Natural killer cell (primary cell): ENCODE data around the gene CHAF1B. TPM values are rescaled to one million over a fixed set of nuclear protein-coding genes. Genes with fewer than 3 reads are reported as not detected.

ENCODE experiments used
- ATAC-seq, 3 donors: fragments of 150-1000 bp in 2 of 3; fragments of 200-7000 bp in 1 of 3; cut with Tn5 transposase; 1 replicate in 1 of 3; 2 replicates in 2 of 3; pipeline ENCODE4 v1.10.0; 2021; ENCODE audit warnings: mild to moderate bottlenecking in 2 of 3, moderate library complexity in 2 of 3
- DNase-seq, 2 donors: peaks; one replicate each; pipeline versions ENCODE4 v3.0.0 to v3.0.0-alpha.2; 2013 to 2021; ENCODE audit warnings: mixed read lengths in 1 of 2
- H3K27ac ChIP-seq: one replicate; pipeline ENCODE4 v1.5.1; 2013; ENCODE audit warnings: mild to moderate bottlenecking, low read length
- H3K27me3 ChIP-seq: one replicate; pipeline ENCODE4 v1.6.1; 2013; ENCODE audit warnings: low read length; ENCODE audit not compliant: control insufficient read depth, insufficient read depth
- H3K36me3 ChIP-seq: one replicate; pipeline ENCODE4 v1.6.1; 2013; ENCODE audit warnings: low read length; ENCODE audit not compliant: control insufficient read depth, insufficient read depth
- H3K4me1 ChIP-seq: one replicate; pipeline ENCODE4 v1.6.1; 2013; ENCODE audit warnings: low read length; ENCODE audit not compliant: control insufficient read depth, insufficient read depth
- H3K4me3 ChIP-seq: one replicate; pipeline ENCODE4 v1.5.1; 2013; ENCODE audit warnings: low read length
- H3K9me3 ChIP-seq: one replicate; pipeline ENCODE4 v1.6.1; 2013; ENCODE audit warnings: low read length; ENCODE audit not compliant: control insufficient read depth, insufficient read depth
- H3K27ac Mint-ChIP-seq, 2 donors: one replicate each; pipeline ENCODE4 v1.8.0; 2022; ENCODE audit warnings: mild to moderate bottlenecking in 2 of 2, mixed read lengths in 2 of 2, moderate library complexity in 1 of 2
- H3K27me3 Mint-ChIP-seq, 2 donors: one replicate each; pipeline ENCODE4 v1.8.0; 2022; ENCODE audit warnings: low read depth in 2 of 2, mixed read lengths in 2 of 2
- H3K36me3 Mint-ChIP-seq: one replicate; pipeline ENCODE4 v1.8.0; 2022; ENCODE audit warnings: mixed read lengths
- H3K4me1 Mint-ChIP-seq, 2 donors: one replicate each; pipeline ENCODE4 v1.8.0; 2022; ENCODE audit warnings: mixed read lengths in 2 of 2
- H3K4me3 Mint-ChIP-seq: one replicate; pipeline ENCODE4 v1.8.0; 2022; ENCODE audit warnings: mild to moderate bottlenecking, moderate library complexity, mixed read lengths
- H3K9me3 Mint-ChIP-seq, 2 donors: one replicate each; pipeline ENCODE4 v1.8.0; 2022; ENCODE audit warnings: mixed read lengths in 2 of 2
- WGBS: methylation state at CpG from one replicate; pipeline ENCODE4 v1.1.7; 2013; ENCODE audit warnings: missing lambda C conversion rate; ENCODE audit not compliant: insufficient coverage; 5-methylcytosine and 5-hydroxymethylcytosine counted together
- intact Hi-C: fragments of 100-400 bp; cut with micrococcal nuclease; formaldehyde crosslinking; loops from one replicate; pipeline ENCODE4 v1.14.2; 2022
- total RNA-seq, 4 donors: library from RNA; stranded (reverse); fragments of 120-200 nt in 1 of 4; gene quantifications; one replicate each; pipeline versions ENCODE4 v1.2.3 to v1.2.4, GENCODE V29; 2013 to 2022
- TF ChIP-seq, protein P1 (sequence below): fragments of 200-600 bp; IDR thresholded peaks from one replicate; pipeline ENCODE4 v1.8.0; 2022; ENCODE audit warnings: antibody characterized with exemption

CHAF1B gene
- total RNA-seq, 3 donors from 2014 or later (not counting 1 experiment from before 2014, with no cell fraction given) = 7.6 to 7.9 (median 7.7) TPM

- peak overlapping the region in 1 of 2 donors; percentile 23 for H3K27ac Mint-ChIP-seq
- ATAC-seq (no peak), DNase-seq (no peak)
- Histone ChIP-seq H3K27me3 (no peaks in the 10 kb centered on the region), H3K36me3 (peaks cover 65% of the 10 kb centered on the region), H3K4me3 (no peak overlapping the region), H3K9me3 (no peaks in the 10 kb centered on the region), H3K27ac (no peak overlapping the region), H3K4me1 (no peaks in the 10 kb centered on the region)
- H3K27me3 Mint-ChIP-seq = no peaks in the 10 kb centered on the region
- no peak overlapping the region for H3K4me3 Mint-ChIP-seq
- 85% methylated on average over 2 of the region's 2 CpGs for WGBS
- intact Hi-C loops = no loop called here
- TF ChIP-seq, protein P1, sequence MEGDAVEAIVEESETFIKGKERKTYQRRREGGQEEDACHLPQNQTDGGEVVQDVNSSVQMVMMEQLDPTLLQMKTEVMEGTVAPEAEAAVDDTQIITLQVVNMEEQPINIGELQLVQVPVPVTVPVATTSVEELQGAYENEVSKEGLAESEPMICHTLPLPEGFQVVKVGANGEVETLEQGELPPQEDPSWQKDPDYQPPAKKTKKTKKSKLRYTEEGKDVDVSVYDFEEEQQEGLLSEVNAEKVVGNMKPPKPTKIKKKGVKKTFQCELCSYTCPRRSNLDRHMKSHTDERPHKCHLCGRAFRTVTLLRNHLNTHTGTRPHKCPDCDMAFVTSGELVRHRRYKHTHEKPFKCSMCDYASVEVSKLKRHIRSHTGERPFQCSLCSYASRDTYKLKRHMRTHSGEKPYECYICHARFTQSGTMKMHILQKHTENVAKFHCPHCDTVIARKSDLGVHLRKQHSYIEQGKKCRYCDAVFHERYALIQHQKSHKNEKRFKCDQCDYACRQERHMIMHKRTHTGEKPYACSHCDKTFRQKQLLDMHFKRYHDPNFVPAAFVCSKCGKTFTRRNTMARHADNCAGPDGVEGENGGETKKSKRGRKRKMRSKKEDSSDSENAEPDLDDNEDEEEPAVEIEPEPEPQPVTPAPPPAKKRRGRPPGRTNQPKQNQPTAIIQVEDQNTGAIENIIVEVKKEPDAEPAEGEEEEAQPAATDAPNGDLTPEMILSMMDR = no peak
- no peaks in the 10 kb centered on the region for H3K9me3 Mint-ChIP-seq
- H3K36me3 Mint-ChIP-seq = peaks cover 11% of the 10 kb centered on the region
- H3K4me1 Mint-ChIP-seq = peaks cover 0 to 8% of the 10 kb centered on the region in 2 donors
These were observed 29.3 kb upstream of the CHAF1B start for GRCh38 chr21:36355868-36356267.

GRCh38 chr21:36359185-36359584 is 26.0 kb upstream of the CHAF1B start:
- DNase-seq (no peak), ATAC-seq (no peak)
- H3K27ac ChIP-seq = no peak overlapping the region
- no peak overlapping the region for H3K4me3 ChIP-seq
- Mint-ChIP-seq H3K4me3 (no peak overlapping the region), H3K27ac (peak overlapping the region in 1 of 2 donors; percentile 79), H3K36me3 (peaks cover 11% of the 10 kb centered on the region), H3K4me1 (peaks cover 0 to 8% of the 10 kb centered on the region in 2 donors), H3K9me3 (no peaks in the 10 kb centered on the region), H3K27me3 (no peaks in the 10 kb centered on the region)
- H3K4me1 ChIP-seq = no peaks in the 10 kb centered on the region
- H3K27me3 ChIP-seq = no peaks in the 10 kb centered on the region
- H3K36me3 ChIP-seq = peaks cover 74% of the 10 kb centered on the region
- no peaks in the 10 kb centered on the region for H3K9me3 ChIP-seq
- WGBS = 100% methylated on average over 2 of the region's 2 CpGs
- intact Hi-C loops = no loop called here
- TF ChIP-seq, protein P1 = no peak

- H3K9me3 ChIP-seq = no peaks in the 10 kb centered on the region
- intact Hi-C loops = no loop called here
- WGBS = 83% methylated on average over 7 of the region's 7 CpGs
- peak overlapping the region; percentile 39 to 50 for H3K27ac Mint-ChIP-seq
- no peak for ATAC-seq
- H3K4me1 ChIP-seq = no peaks in the 10 kb centered on the region
- H3K4me1 Mint-ChIP-seq = peaks cover 9 to 20% of the 10 kb centered on the region in 2 donors
- no peak for DNase-seq
- H3K36me3 ChIP-seq = peaks cover 85% of the 10 kb centered on the region
- peaks cover 28% of the 10 kb centered on the region for H3K36me3 Mint-ChIP-seq
- H3K27me3 ChIP-seq = no peaks in the 10 kb centered on the region
- no peak overlapping the region for H3K4me3 ChIP-seq
- no peaks in the 10 kb centered on the region for H3K27me3 Mint-ChIP-seq
- TF ChIP-seq, protein P1 = no peak
- no peak overlapping the region for H3K27ac ChIP-seq
- H3K9me3 Mint-ChIP-seq = no peaks in the 10 kb centered on the region
- H3K4me3 Mint-ChIP-seq = no peak overlapping the region
These were observed 16.0 kb upstream of the CHAF1B start for GRCh38 chr21:36369064-36369685.

DNA sequence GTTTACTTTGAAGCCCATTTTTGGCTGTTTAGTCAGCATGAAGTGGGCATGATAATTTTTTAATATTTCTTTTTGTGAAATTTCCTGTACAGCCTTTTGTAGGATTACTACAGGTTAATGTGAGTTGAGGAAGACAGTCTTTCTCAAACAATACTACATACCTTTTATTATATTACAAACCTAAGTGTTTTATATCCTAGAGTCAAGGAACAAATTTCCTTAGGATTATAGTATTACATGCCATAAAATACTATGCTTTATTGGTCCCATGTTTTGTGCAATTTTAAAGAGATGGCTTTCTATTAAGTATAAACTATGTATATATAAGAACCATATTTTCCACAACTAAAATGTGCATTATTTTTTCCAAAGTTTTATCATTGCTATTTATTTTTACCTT is 9.2 kb upstream of the CHAF1B start:
- TF ChIP-seq, protein P1 = no peak
- Mint-ChIP-seq H3K4me3 (no peak overlapping the region), H3K36me3 (peaks cover 9% of the 10 kb centered on the region), H3K9me3 (no peaks in the 10 kb centered on the region), H3K27me3 (no peaks in the 10 kb centered on the region), H3K27ac (no peak overlapping the region), H3K4me1 (peaks cover 4 to 5% of the 10 kb centered on the region in 2 donors)
- Histone ChIP-seq H3K9me3 (no peaks in the 10 kb centered on the region), H3K27me3 (no peaks in the 10 kb centered on the region), H3K36me3 (peaks cover 63% of the 10 kb centered on the region), H3K27ac (no peak overlapping the region), H3K4me1 (no peaks in the 10 kb centered on the region), H3K4me3 (no peak overlapping the region)
- ATAC-seq (no peak), DNase-seq (no peak)
- intact Hi-C loops = no loop called here
